Measurements from ENCODE around the gene ZBTB20. TPM values are rescaled to one million over a fixed set of nuclear protein-coding genes. Genes with fewer than 3 reads are reported as not detected.

The ZBTB20 gene
- total and polyA plus RNA-seq, 2 donors (not counting 1 experiment from before 2014, with no cell fraction given), result 4.0 to 22.5 TPM

DNA sequence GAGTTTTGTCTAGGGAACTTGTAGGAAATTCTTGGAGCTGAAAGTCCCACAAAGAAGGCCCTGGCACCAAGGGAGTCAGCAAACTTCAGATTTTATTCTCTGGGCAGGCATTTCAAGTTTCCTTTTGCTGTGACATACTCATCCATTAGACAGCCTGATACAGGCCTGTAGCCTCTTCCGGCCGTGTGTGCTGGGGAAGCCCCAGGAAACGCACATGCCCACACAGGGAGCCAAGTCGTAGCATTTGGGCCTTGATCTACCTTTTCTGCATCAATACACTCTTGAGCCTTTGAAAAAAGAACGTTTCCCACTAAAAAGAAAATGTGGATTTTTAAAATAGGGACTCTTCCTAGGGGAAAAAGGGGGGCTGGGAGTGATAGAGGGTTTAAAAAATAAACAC is 838.3 kb downstream of the ZBTB20 start:
- H3K79me2 ChIP-seq (ENCODE audit: control insufficient read depth, insufficient read depth, low read length), result no peaks in the 10 kb centered on the region
- TF ChIP-seq, protein P1, sequence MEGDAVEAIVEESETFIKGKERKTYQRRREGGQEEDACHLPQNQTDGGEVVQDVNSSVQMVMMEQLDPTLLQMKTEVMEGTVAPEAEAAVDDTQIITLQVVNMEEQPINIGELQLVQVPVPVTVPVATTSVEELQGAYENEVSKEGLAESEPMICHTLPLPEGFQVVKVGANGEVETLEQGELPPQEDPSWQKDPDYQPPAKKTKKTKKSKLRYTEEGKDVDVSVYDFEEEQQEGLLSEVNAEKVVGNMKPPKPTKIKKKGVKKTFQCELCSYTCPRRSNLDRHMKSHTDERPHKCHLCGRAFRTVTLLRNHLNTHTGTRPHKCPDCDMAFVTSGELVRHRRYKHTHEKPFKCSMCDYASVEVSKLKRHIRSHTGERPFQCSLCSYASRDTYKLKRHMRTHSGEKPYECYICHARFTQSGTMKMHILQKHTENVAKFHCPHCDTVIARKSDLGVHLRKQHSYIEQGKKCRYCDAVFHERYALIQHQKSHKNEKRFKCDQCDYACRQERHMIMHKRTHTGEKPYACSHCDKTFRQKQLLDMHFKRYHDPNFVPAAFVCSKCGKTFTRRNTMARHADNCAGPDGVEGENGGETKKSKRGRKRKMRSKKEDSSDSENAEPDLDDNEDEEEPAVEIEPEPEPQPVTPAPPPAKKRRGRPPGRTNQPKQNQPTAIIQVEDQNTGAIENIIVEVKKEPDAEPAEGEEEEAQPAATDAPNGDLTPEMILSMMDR (conservative IDR thresholded peaks at IDR 0.05 in 1 of 2, IDR thresholded peaks at IDR 0.05 in 1 of 2; ENCODE audit: low read depth in 1 of 2, low read length in 2 of 2), result no peak
- TF ChIP-seq EZH2 (IDR thresholded peaks at IDR 0.05; ENCODE audit: low read length, missing control alignments), result no peak

DNA sequence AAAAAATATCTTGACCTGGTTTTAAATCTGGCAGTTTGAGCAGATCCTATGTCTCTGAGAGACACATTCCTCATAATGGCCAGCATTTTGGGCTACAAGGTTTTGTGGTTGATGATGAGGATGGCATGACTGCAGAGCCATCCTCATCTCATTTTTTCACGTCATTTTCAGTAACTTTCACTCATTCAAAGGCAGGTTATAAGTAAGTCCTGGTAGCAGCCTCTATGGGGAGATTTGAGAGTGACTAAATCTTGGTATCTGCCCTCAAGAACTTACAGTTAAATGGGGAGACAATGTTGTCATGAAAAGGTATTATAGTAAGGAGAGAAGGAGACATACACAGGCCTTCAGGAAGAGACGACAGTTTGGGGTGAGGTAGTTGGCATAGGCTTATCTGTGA is 838.7 kb downstream of the ZBTB20 start:
- Histone ChIP-seq H2AFZ (ENCODE audit: low read length) (no peak overlapping the region), H3K9ac (ENCODE audit: insufficient read depth, low read length) (no peak overlapping the region), H4K20me1 (ENCODE audit: control insufficient read depth, extremely low read depth, insufficient read depth, low read length) (peaks cover 2% of the 10 kb centered on the region), H3K4me3 (replicated peaks in 1 of 4; ENCODE audit: control extremely low read depth in 1 of 4, insufficient read depth in 1 of 4, low read depth in 3 of 4, low read length in 4 of 4) (no peak overlapping the region), H3K4me2 (ENCODE audit: extremely low read depth, insufficient read depth, low read length) (no peak overlapping the region), H3K27ac (ENCODE audit: insufficient read depth, low read length) (no peak overlapping the region), H3K36me3 (ENCODE audit: control insufficient read depth, insufficient read depth, low read length) (no peaks in the 10 kb centered on the region), H3K9me3 (ENCODE audit: control insufficient read depth, insufficient read depth, low read depth, low read length) (no peaks in the 10 kb centered on the region), H3K27me3 (ENCODE audit: control insufficient read depth, insufficient read depth, low read length) (no peaks in the 10 kb centered on the region), H3K4me1 (ENCODE audit: control insufficient read depth, extremely low read depth, insufficient read depth, low read length) (no peaks in the 10 kb centered on the region), H3K79me2 (ENCODE audit: control insufficient read depth, insufficient read depth, low read length) (no peaks in the 10 kb centered on the region)
- no peak for TF ChIP-seq EZH2 (IDR thresholded peaks at IDR 0.05; ENCODE audit: low read length, missing control alignments)
- TF ChIP-seq, protein P1 (conservative IDR thresholded peaks at IDR 0.05 in 1 of 2, IDR thresholded peaks at IDR 0.05 in 1 of 2; ENCODE audit: low read depth in 1 of 2, low read length in 2 of 2), result no peak
- no peak for DNase-seq (ENCODE audit: low read depth in 2 of 2)

More for the DNA sequence above, 838.3 kb downstream of the ZBTB20 start:
- Histone ChIP-seq H3K4me1 (ENCODE audit: control insufficient read depth, extremely low read depth, insufficient read depth, low read length) (no peaks in the 10 kb centered on the region), H3K9ac (ENCODE audit: insufficient read depth, low read length) (no peak overlapping the region), H3K9me3 (ENCODE audit: control insufficient read depth, insufficient read depth, low read depth, low read length) (no peaks in the 10 kb centered on the region), H3K27ac (ENCODE audit: insufficient read depth, low read length) (no peak overlapping the region), H3K4me3 (replicated peaks in 1 of 4; ENCODE audit: control extremely low read depth in 1 of 4, insufficient read depth in 1 of 4, low read depth in 3 of 4, low read length in 4 of 4) (no peak overlapping the region), H4K20me1 (ENCODE audit: control insufficient read depth, extremely low read depth, insufficient read depth, low read length) (peaks cover 2% of the 10 kb centered on the region), H3K27me3 (ENCODE audit: control insufficient read depth, insufficient read depth, low read length) (no peaks in the 10 kb centered on the region), H2AFZ (ENCODE audit: low read length) (no peak overlapping the region), H3K36me3 (ENCODE audit: control insufficient read depth, insufficient read depth, low read length) (no peaks in the 10 kb centered on the region), H3K4me2 (ENCODE audit: extremely low read depth, insufficient read depth, low read length) (no peak overlapping the region)
- no peak for DNase-seq (ENCODE audit: low read depth in 2 of 2)

DNA sequence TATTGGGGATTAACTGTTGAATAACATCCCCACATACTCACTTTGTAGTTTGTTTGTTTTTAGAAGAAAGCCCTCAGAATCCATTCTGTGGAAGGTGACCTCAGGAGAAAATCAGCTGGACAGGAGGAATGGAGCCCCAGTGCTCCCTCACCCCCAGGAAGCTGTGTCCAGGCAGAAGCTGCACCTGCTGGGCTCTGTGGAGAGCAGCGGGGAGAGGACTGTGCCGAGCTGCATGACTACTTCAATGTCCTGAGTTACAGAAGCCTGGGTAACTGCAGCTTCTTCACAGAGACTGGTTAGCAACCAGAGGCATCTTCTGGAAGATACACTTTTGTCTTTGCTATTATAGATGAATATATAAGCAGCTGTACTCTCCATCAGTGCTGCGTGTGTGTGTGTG is 839.3 kb downstream of the ZBTB20 start:
- Histone ChIP-seq H3K4me3 (replicated peaks in 1 of 4; ENCODE audit: control extremely low read depth in 1 of 4, insufficient read depth in 1 of 4, low read depth in 3 of 4, low read length in 4 of 4) (no peak overlapping the region), H3K9ac (ENCODE audit: insufficient read depth, low read length) (no peak overlapping the region), H3K79me2 (ENCODE audit: control insufficient read depth, insufficient read depth, low read length) (no peaks in the 10 kb centered on the region), H3K4me2 (ENCODE audit: extremely low read depth, insufficient read depth, low read length) (no peak overlapping the region), H3K27ac (ENCODE audit: insufficient read depth, low read length) (no peak overlapping the region), H2AFZ (ENCODE audit: low read length) (no peak overlapping the region), H3K27me3 (ENCODE audit: control insufficient read depth, insufficient read depth, low read length) (no peaks in the 10 kb centered on the region), H3K9me3 (ENCODE audit: control insufficient read depth, insufficient read depth, low read depth, low read length) (no peaks in the 10 kb centered on the region), H3K36me3 (ENCODE audit: control insufficient read depth, insufficient read depth, low read length) (no peaks in the 10 kb centered on the region), H4K20me1 (ENCODE audit: control insufficient read depth, extremely low read depth, insufficient read depth, low read length) (peaks cover 2% of the 10 kb centered on the region), H3K4me1 (ENCODE audit: control insufficient read depth, extremely low read depth, insufficient read depth, low read length) (no peaks in the 10 kb centered on the region)
- DNase-seq (ENCODE audit: low read depth in 2 of 2), result no peak
- TF ChIP-seq, protein P1 (conservative IDR thresholded peaks at IDR 0.05 in 1 of 2, IDR thresholded peaks at IDR 0.05 in 1 of 2; ENCODE audit: low read depth in 1 of 2, low read length in 2 of 2), result no peak
- no peak for TF ChIP-seq EZH2 (IDR thresholded peaks at IDR 0.05; ENCODE audit: low read length, missing control alignments)
